HG03565 (cell line): Measurements from ENCODE around the gene SMOC2.

Experiments
- ATAC-seq: cut with Tn5 transposase; IDR thresholded peaks from one replicate; pipeline ENCODE4 v1.9.1; 2021; ENCODE audit warnings: mild to moderate bottlenecking, moderate library complexity; ENCODE audit not compliant: unreplicated experiment

SMOC2 gene

GRCh38 chr6:168641446-168641845 is 200.5 kb downstream of the SMOC2 start:
- ATAC-seq: no peak

GRCh38 chr6:168643401-168643800 is 202.4 kb downstream of the SMOC2 start:
- ATAC-seq: no peak

GRCh38 chr6:168645326-168645725 is 204.3 kb downstream of the SMOC2 start:
- no peak for ATAC-seq

GRCh38 chr6:168647271-168647670 is 206.3 kb downstream of the SMOC2 start:
- no peak for ATAC-seq

GRCh38 chr6:168648240-168649125 is 207.5 kb downstream of the SMOC2 start:
- no peak for ATAC-seq

- no peak for ATAC-seq
These were observed 208.2 kb downstream of the SMOC2 start for GRCh38 chr6:168649209-168649608.

- no peak for ATAC-seq
These were observed 209.7 kb downstream of the SMOC2 start for GRCh38 chr6:168650671-168651111.

GRCh38 chr6:168655462-168656152 is 214.6 kb downstream of the SMOC2 start:
- ATAC-seq: no peak

- ATAC-seq: no peak
These were observed 217.1 kb downstream of the SMOC2 start for GRCh38 chr6:168658059-168658458.

- ATAC-seq: no peak
These were observed 219.5 kb downstream of the SMOC2 start for GRCh38 chr6:168660400-168660945.

- no peak for ATAC-seq
These were observed 221.4 kb downstream of the SMOC2 start for GRCh38 chr6:168662301-168662936.

GRCh38 chr6:168663041-168663440 is 222.1 kb downstream of the SMOC2 start:
- no peak for ATAC-seq

- ATAC-seq: no peak
These were observed 224.0 kb downstream of the SMOC2 start for GRCh38 chr6:168664956-168665355.

- no peak for ATAC-seq
These were observed 225.2 kb downstream of the SMOC2 start for GRCh38 chr6:168666170-168666569.

GRCh38 chr6:168666699-168667427 is 225.9 kb downstream of the SMOC2 start:
- ATAC-seq: no peak

- ATAC-seq: no peak
These were observed 226.4 kb downstream of the SMOC2 start for GRCh38 chr6:168667428-168667805.

- ATAC-seq: no peak
These were observed 229.5 kb downstream of the SMOC2 start for GRCh38 chr6:168670401-168670985.

GRCh38 chr6:168671028-168671862 is 230.3 kb downstream of the SMOC2 start:
- no peak for ATAC-seq

- ATAC-seq: no peak
These were observed 231.0 kb downstream of the SMOC2 start for GRCh38 chr6:168671863-168672546.
